H9 (cell line): Measurements from ENCODE around the gene JCHAIN. TPM values are rescaled to one million over a fixed set of nuclear protein-coding genes. Genes with fewer than 3 reads are reported as not detected.

Experiments used
- DNase-seq: peaks from one replicate; pipeline ENCODE4 v3.0.0-alpha.2; 2017
- H2AFZ ChIP-seq: one replicate; pipeline ENCODE4 v1.6.1; 2013; ENCODE audit warnings: mild to moderate bottlenecking, low read length, control low read depth, moderate library complexity
- H2AK5ac ChIP-seq: 2 replicates; pipeline ENCODE4 v1.6.1; 2013; ENCODE audit warnings: low read length, control low read depth, mixed read lengths; ENCODE audit not compliant: insufficient read length
- H2BK120ac ChIP-seq: one replicate; pipeline ENCODE4 v1.6.1; 2013; ENCODE audit warnings: low read depth, mild to moderate bottlenecking, low read length, control low read depth, inconsistent platforms; ENCODE audit not compliant: poor library complexity, severe bottlenecking
- H2BK12ac ChIP-seq: 2 replicates; pipeline ENCODE4 v1.6.1; 2013; ENCODE audit warnings: low read length, control low read depth, mixed read lengths, low read depth; ENCODE audit not compliant: insufficient read length
- H2BK15ac ChIP-seq: 2 replicates; pipeline ENCODE4 v1.6.1; 2013; ENCODE audit warnings: low read depth, low read length, control low read depth
- H2BK20ac ChIP-seq: one replicate; pipeline ENCODE4 v1.6.1; 2013; ENCODE audit warnings: low read depth, mild to moderate bottlenecking, low read length, control low read depth, inconsistent platforms; ENCODE audit not compliant: poor library complexity, severe bottlenecking
- H2BK5ac ChIP-seq: 2 replicates; pipeline ENCODE4 v1.6.1; 2013; ENCODE audit warnings: low read length, control low read depth, mixed read lengths; ENCODE audit not compliant: insufficient read length
- H3K14ac ChIP-seq: 2 replicates; pipeline ENCODE4 v1.6.1; 2013; ENCODE audit warnings: low read length, control low read depth; ENCODE audit not compliant: insufficient read depth
- H3K18ac ChIP-seq: 2 replicates; pipeline ENCODE4 v1.6.1; 2013; ENCODE audit warnings: low read depth, mild to moderate bottlenecking, mixed read lengths, low read length, control low read depth; ENCODE audit not compliant: insufficient read length
- H3K23ac ChIP-seq: 2 replicates; pipeline ENCODE4 v1.6.1; 2013; ENCODE audit warnings: low read length, control low read depth, mixed read lengths, low read depth; ENCODE audit not compliant: insufficient read length
- H3K23me2 ChIP-seq: 2 replicates; pipeline ENCODE4 v1.6.1; 2013; ENCODE audit warnings: low read depth, mild to moderate bottlenecking, mixed read lengths, low read length, control low read depth; ENCODE audit not compliant: insufficient read length, poor library complexity, severe bottlenecking
- H3K27ac ChIP-seq: 2 replicates; pipeline ENCODE4 v1.5.1; 2013; ENCODE audit warnings: low read length, control low read depth, mixed read lengths, low read depth; ENCODE audit not compliant: insufficient read length
- H3K27me3 ChIP-seq: 2 replicates; pipeline ENCODE4 v1.6.1; 2013; ENCODE audit warnings: low read length, control low read depth, inconsistent platforms; ENCODE audit not compliant: insufficient read depth
- H3K4ac ChIP-seq: 2 replicates; pipeline ENCODE4 v1.6.1; 2013; ENCODE audit warnings: low read depth, mild to moderate bottlenecking, control low read depth, inconsistent platforms, low read length, moderate library complexity
- H3K4me1 ChIP-seq: 2 replicates; pipeline ENCODE4 v1.6.1; 2013; ENCODE audit warnings: low read length, control low read depth, inconsistent platforms; ENCODE audit not compliant: insufficient read depth
- H3K4me2 ChIP-seq: 2 replicates; pipeline ENCODE4 v1.6.1; 2013; ENCODE audit warnings: low read length, control low read depth, mixed read lengths; ENCODE audit not compliant: insufficient read length, insufficient read depth
- H3K56ac ChIP-seq: 2 replicates; pipeline ENCODE4 v1.6.1; 2013; ENCODE audit warnings: low read depth, mild to moderate bottlenecking, mixed read lengths, low read length, control low read depth; ENCODE audit not compliant: insufficient read length
- H3K79me1 ChIP-seq: 2 replicates; pipeline ENCODE4 v1.6.1; 2013; ENCODE audit warnings: low read depth, mild to moderate bottlenecking, moderate library complexity, low read length, control low read depth, inconsistent platforms; ENCODE audit not compliant: insufficient read depth, poor library complexity, severe bottlenecking
- H3K79me2 ChIP-seq: 2 replicates; pipeline ENCODE4 v1.6.1; 2013; ENCODE audit warnings: low read length, control low read depth, inconsistent platforms; ENCODE audit not compliant: insufficient read depth
- H3K9ac ChIP-seq: 2 replicates; pipeline ENCODE4 v1.6.1; 2013; ENCODE audit warnings: low read length, control low read depth, mixed read lengths; ENCODE audit not compliant: insufficient read length; ENCODE audit errors: extremely low read depth
- H3K9me3 ChIP-seq: one replicate; pipeline ENCODE4 v1.6.1; 2013; ENCODE audit warnings: low read depth, low read length, inconsistent platforms; ENCODE audit not compliant: control insufficient read depth
- H3T11ph ChIP-seq: one replicate; pipeline ENCODE4 v1.6.1; 2013; ENCODE audit warnings: mild to moderate bottlenecking, low read length, control low read depth, inconsistent platforms
- H4K20me1 ChIP-seq: one replicate; pipeline ENCODE4 v1.6.1; 2013; ENCODE audit not compliant: control insufficient read depth, insufficient read length, insufficient read depth
- H4K5ac ChIP-seq: 2 replicates; pipeline ENCODE4 v1.6.1; 2013; ENCODE audit warnings: low read depth, mild to moderate bottlenecking, mixed read lengths, low read length, control low read depth; ENCODE audit not compliant: insufficient read length
- H4K8ac ChIP-seq: replicated peaks from 2 replicates; pipeline ENCODE4 v1.6.1; 2013; ENCODE audit warnings: low read length, control low read depth, mixed read lengths, low read depth; ENCODE audit not compliant: insufficient read length
- H4K91ac ChIP-seq: 2 replicates; pipeline ENCODE4 v1.6.1; 2013; ENCODE audit warnings: low read depth, mild to moderate bottlenecking, moderate library complexity, mixed read lengths, low read length, control low read depth; ENCODE audit not compliant: insufficient read length
- H3K27ac Mint-ChIP-seq, 3 experiments: 2 replicates in 2 of 3; 3 replicates in 1 of 3; pipeline ENCODE4 v1.8.0; 2020 to 2021; ENCODE audit warnings: mixed read lengths in 3 of 3, mild to moderate bottlenecking in 1 of 3, moderate library complexity in 1 of 3
- H3K27me3 Mint-ChIP-seq: 2 replicates; pipeline ENCODE4 v1.8.0; 2021; ENCODE audit warnings: low read depth, mild to moderate bottlenecking, moderate library complexity, mixed read lengths
- H3K36me3 Mint-ChIP-seq, 3 experiments: 2 replicates in 2 of 3; 3 replicates in 1 of 3; pipeline ENCODE4 v1.8.0; 2020 to 2021; ENCODE audit warnings: low read depth in 3 of 3, mixed read lengths in 3 of 3; ENCODE audit not compliant: insufficient read depth in 1 of 3
- H3K4me1 Mint-ChIP-seq, 2 experiments: 2 replicates each; pipeline ENCODE4 v1.8.0; 2020; ENCODE audit warnings: mixed read lengths in 2 of 2
- H3K4me3 Mint-ChIP-seq, 2 experiments: 2 replicates in 1 of 2; 3 replicates in 1 of 2; pipeline ENCODE4 v1.8.0; 2020 to 2021; ENCODE audit warnings: mild to moderate bottlenecking in 2 of 2, mixed read lengths in 2 of 2, moderate library complexity in 1 of 2
- H3K9me3 Mint-ChIP-seq, 2 experiments: 2 replicates in 1 of 2; 3 replicates in 1 of 2; pipeline ENCODE4 v1.8.0; 2020; ENCODE audit warnings: mild to moderate bottlenecking in 2 of 2, mixed read lengths in 2 of 2, moderate library complexity in 1 of 2
- WGBS: extraction: QIAGEN DNeasy Blood & Tissue Kit; methylation state at CpG from one replicate; pipeline ENCODE4 v1.1.7; 2013; ENCODE audit warnings: missing lambda C conversion rate, low lambda C conversion rate, mixed read lengths; ENCODE audit not compliant: insufficient read length; ENCODE audit errors: extremely low coverage; 5-methylcytosine and 5-hydroxymethylcytosine counted together
- total RNA-seq: library from RNA; stranded (reverse); gene quantifications from 2 replicates; pipeline ENCODE4 v1.2.1, GENCODE V29; 2021
- TF ChIP-seq, protein P1 (sequence below): fragments of 200-600 bp; sonication (generic); conservative IDR thresholded peaks from 3 replicates; pipeline ENCODE4 v1.8.0; 2021; ENCODE audit warnings: antibody characterized with exemption, mild to moderate bottlenecking

JCHAIN gene
- total RNA-seq, 1 experiment from 2014 or later = not detected

DNA sequence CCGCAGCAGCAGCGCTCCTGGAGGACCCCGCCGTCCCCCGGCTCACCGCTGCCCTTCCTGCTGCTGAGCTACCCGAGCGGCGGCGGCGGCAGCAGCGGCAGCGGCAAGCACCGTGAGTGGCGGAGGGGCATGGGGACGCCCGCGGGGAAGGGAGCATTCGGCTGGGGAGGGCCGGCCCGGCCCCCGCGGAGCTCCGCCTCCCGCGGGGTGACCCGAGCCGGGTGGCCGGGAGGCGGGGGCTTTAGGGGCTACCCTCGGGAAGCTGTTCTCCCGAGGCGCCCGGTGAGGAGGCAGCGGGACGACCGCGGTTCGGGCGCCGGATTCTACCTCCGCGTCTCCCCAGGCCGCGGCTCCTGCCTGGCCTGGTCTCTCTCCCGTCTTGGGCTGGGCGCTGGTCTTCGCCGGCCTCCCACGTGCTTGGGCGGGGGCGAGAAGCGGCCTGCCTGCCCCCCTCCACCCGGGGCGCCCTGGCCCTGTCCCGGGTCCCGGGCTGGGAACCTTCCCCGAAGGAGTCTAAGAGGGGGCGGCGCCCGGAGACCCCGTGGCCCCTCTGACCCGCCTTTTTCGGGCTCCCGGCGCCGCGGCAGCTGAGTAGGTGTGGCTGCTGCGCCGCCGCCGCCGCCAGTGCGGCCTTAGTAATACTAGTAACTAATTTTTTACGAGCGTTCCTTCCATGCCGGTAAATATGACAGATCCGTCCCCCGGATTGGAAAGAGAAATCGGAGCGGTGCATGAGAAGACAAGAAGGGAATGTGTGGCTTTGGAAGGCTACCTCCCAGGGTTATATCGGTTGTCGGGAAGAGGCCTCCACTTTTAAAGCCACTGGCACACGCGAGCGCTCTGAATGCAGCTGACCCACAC, 39.1 kb upstream of the JCHAIN start:
- Histone ChIP-seq H3K56ac (no peak overlapping the region), H3K9me3 (no peaks in the 10 kb centered on the region), H4K20me1 (no peaks in the 10 kb centered on the region), H3K23ac (no peak overlapping the region), H3T11ph (no peak overlapping the region), H3K4ac (no peak overlapping the region), H2BK20ac (no peak overlapping the region), H3K14ac (no peak overlapping the region; the same call in 1 of the 2 replicates), H3K79me1 (no peaks in the 10 kb centered on the region), H3K18ac (peak overlapping the region; percentile 21), H2BK12ac (no peak overlapping the region), H3K9ac (peak overlapping the region; percentile 37), H4K8ac (no peak overlapping the region), H3K27me3 (no peaks in the 10 kb centered on the region), H3K4me2 (peak overlapping the region; percentile 80), H2BK5ac (no peak overlapping the region), H3K4me1 (no peaks in the 10 kb centered on the region; the same call in 1 of the 2 replicates), H3K27ac (no peak overlapping the region), H4K91ac (no peak overlapping the region), H3K79me2 (no peaks in the 10 kb centered on the region), H2BK120ac (no peak overlapping the region), H2AFZ (no peak overlapping the region), H3K23me2 (no peaks in the 10 kb centered on the region), H2BK15ac (no peak overlapping the region), H2AK5ac (no peak overlapping the region), H4K5ac (no peak overlapping the region)
- Mint-ChIP-seq H3K4me3 (peak overlapping the region; percentile 86 to 90), H3K4me1 (peaks cover 24 to 25% of the 10 kb centered on the region in 2 experiments), H3K27ac (peak overlapping the region in 2 of 3 experiments; percentile 63 to 78; a peak in 2 of 7 replicates), H3K36me3 (no peaks in the 10 kb centered on the region; a peak in 1 of 7 replicates), H3K9me3 (no peaks in the 10 kb centered on the region), H3K27me3 (no peaks in the 10 kb centered on the region)
- peak; percentile 73 for DNase-seq
- TF ChIP-seq, protein P1, sequence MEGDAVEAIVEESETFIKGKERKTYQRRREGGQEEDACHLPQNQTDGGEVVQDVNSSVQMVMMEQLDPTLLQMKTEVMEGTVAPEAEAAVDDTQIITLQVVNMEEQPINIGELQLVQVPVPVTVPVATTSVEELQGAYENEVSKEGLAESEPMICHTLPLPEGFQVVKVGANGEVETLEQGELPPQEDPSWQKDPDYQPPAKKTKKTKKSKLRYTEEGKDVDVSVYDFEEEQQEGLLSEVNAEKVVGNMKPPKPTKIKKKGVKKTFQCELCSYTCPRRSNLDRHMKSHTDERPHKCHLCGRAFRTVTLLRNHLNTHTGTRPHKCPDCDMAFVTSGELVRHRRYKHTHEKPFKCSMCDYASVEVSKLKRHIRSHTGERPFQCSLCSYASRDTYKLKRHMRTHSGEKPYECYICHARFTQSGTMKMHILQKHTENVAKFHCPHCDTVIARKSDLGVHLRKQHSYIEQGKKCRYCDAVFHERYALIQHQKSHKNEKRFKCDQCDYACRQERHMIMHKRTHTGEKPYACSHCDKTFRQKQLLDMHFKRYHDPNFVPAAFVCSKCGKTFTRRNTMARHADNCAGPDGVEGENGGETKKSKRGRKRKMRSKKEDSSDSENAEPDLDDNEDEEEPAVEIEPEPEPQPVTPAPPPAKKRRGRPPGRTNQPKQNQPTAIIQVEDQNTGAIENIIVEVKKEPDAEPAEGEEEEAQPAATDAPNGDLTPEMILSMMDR = no peak
- WGBS = no CpG with 5 or more reads among the region's 86 CpGs
